Pancreas (tissue), 10 donors: ENCODE data around the gene EBF3. TPM values are rescaled to one million over a fixed set of nuclear protein-coding genes. Genes with fewer than 3 reads are reported as not detected.

ENCODE experiments used
- ATAC-seq, 4 donors: fragments of 200-7000 bp; cut with Tn5 transposase; one replicate each; pipeline versions ENCODE4 v1.8.0 to v1.9.1; 2020; ENCODE audit warnings: mild to moderate bottlenecking in 4 of 4, moderate library complexity in 4 of 4
- DNase-seq, 6 donors: peaks; one replicate each; pipeline ENCODE4 v3.0.0-alpha.2; 2020
- FAIRE-seq: peaks from 2 replicates; lab custom pipeline; 2012; peaks lifted over from hg19 to GRCh38; lab: Jason Lieb, UNC
- H3K27ac ChIP-seq, 4 donors: fragments of 200-600 bp; sonication (generic); 1 replicate in 3 of 4; 2 replicates in 1 of 4; pipeline versions ENCODE4 v1.5.0 to v1.8.0; 2020
- H3K27me3 ChIP-seq, 4 donors: fragments of 200-600 bp; one replicate each; pipeline ENCODE4 v1.8.0; 2021
- H3K36me3 ChIP-seq, 3 donors: fragments of 200-600 bp; sonication (generic) in 1 of 3; one replicate each; pipeline versions ENCODE4 v1.5.0 to v1.8.0; 2020 to 2021
- H3K4me1 ChIP-seq, 3 donors: fragments of 200-600 bp; one replicate each; pipeline ENCODE4 v1.8.0; 2021
- H3K4me3 ChIP-seq, 4 donors: fragments of 200-600 bp; sonication (generic) in 2 of 4; one replicate each; pipeline versions ENCODE4 v1.5.0 to v1.8.0; 2020 to 2021
- H3K9me3 ChIP-seq, 4 donors: fragments of 200-600 bp; one replicate each; pipeline ENCODE4 v1.8.0; 2021
- CTCF ChIP-seq, 4 donors: fragments of 200-600 bp; sonication (generic) in 3 of 4; IDR thresholded peaks; one replicate each; pipeline versions ENCODE4 v1.5.0 to v1.8.0; 2021; ENCODE audit warnings: antibody characterized with exemption in 4 of 4
- WGBS, 2 donors: extraction: QIAGEN DNeasy Blood & Tissue Kit; methylation state at CpG; one replicate each; pipeline ENCODE4 v1.1.7; 2013; 5-methylcytosine and 5-hydroxymethylcytosine counted together
- intact Hi-C, 3 donors: fragments of 100-400 bp; cut with DNase I; formaldehyde crosslinking; loops; one replicate each; pipeline versions ENCODE4 v1.11.1 to v1.14.2; 2022
- polyA plus RNA-seq, 2 donors: library from polyadenylated mRNA; stranded (reverse); fragments of 200-250 nt; gene quantifications; one replicate each; pipeline ENCODE4 v1.2.3, GENCODE V29; 2013
- total RNA-seq, 6 donors: library from RNA; stranded (reverse); fragmentation: NEBNext Ultra II Directional in 4 of 6; extraction: Animal tissue kit (Norgen Biotek cat#: 25700) in 4 of 6; gene quantifications; one replicate each; pipeline versions ENCODE4 v1.2.1 to v1.2.4, GENCODE V29; 2021 to 2023
- donor health status: healthy with polysubstance abuse.
- donor health status: DM: no; HTN: no; CAD: no; lungs with moderate emphysema.
- donor health status: DM: no; HTN: no; CAD: no.
- donor health status: control.
- donor health status: control.
- donor health status: Bipolar disorder and iron deficiency.
- donor health status: DM: yes; HTN: yes; CAD: no.
- donor health status: DM: no; HTN: no; CAD: no.
- donor health status: DM: no; HTN: no; CAD: no.
- donor health status: DM: yes; HTN: yes; CAD: no.

Gene EBF3
- total and polyA plus RNA-seq, 8 donors = 0.47 to 1.5 (median 1.1) TPM

GRCh38 chr10:129859536-129859935 lies 104.5 kb downstream of the EBF3 start:
- FAIRE-seq (no peak), DNase-seq (no peak)

GRCh38 chr10:129857242-129857960 lies 106.7 kb downstream of the EBF3 start:
- intact Hi-C loops = no loop called here
- ATAC-seq (no peak), DNase-seq (no peak), FAIRE-seq (no peak)
- 92 to 95% methylated on average over 19 of the region's 19 CpGs for WGBS, 2 donors
- no peaks in the 10 kb centered on the region for H3K36me3 ChIP-seq
- no peak overlapping the region for H3K27ac ChIP-seq
- H3K4me3 ChIP-seq = no peak overlapping the region
- H3K4me1 ChIP-seq = peaks cover 10 to 14% (median 13%) of the 10 kb centered on the region in 3 donors
- no peaks in the 10 kb centered on the region for H3K9me3 ChIP-seq
- peaks cover 0 to 10% (median 0%) of the 10 kb centered on the region in 4 donors for H3K27me3 ChIP-seq
- TF ChIP-seq CTCF (IDR thresholded peaks at IDR 0.05) = no peak

More at GRCh38 chr10:129859536-129859935, 104.5 kb downstream of the EBF3 start:
- peaks cover 0 to 10% (median 0%) of the 10 kb centered on the region in 4 donors for H3K27me3 ChIP-seq
- 84 to 88% methylated on average over 7 of the region's 7 CpGs for WGBS, 2 donors
- no peaks in the 10 kb centered on the region for H3K9me3 ChIP-seq
- intact Hi-C loops = no loop called here
- no peaks in the 10 kb centered on the region for H3K36me3 ChIP-seq
- H3K27ac ChIP-seq = no peak overlapping the region
- no peak for ATAC-seq
- H3K4me1 ChIP-seq = no peaks in the 10 kb centered on the region
- H3K4me3 ChIP-seq = no peak overlapping the region
- TF ChIP-seq CTCF (IDR thresholded peaks at IDR 0.05) = no peak

- no peaks in the 10 kb centered on the region for H3K36me3 ChIP-seq
- DNase-seq (no peak), ATAC-seq (no peak), FAIRE-seq (no peak)
- no peak overlapping the region for H3K27ac ChIP-seq
- TF ChIP-seq CTCF (IDR thresholded peaks at IDR 0.05) = no peak
- H3K27me3 ChIP-seq = peaks cover 0 to 16% (median 0%) of the 10 kb centered on the region in 4 donors
- no peak overlapping the region for H3K4me3 ChIP-seq
- H3K4me1 ChIP-seq = peaks cover 10 to 14% (median 13%) of the 10 kb centered on the region in 3 donors
- 73 to 79% methylated on average over 7 of the region's 7 CpGs for WGBS, 2 donors
- no peaks in the 10 kb centered on the region for H3K9me3 ChIP-seq
- intact Hi-C loops = no loop called here
These were observed 108.1 kb downstream of the EBF3 start for GRCh38 chr10:129855836-129856563.

- ATAC-seq (no peak), DNase-seq (no peak), FAIRE-seq (no peak)
- WGBS, 2 donors = 73 to 74% methylated on average over 31 of the region's 31 CpGs
- Histone ChIP-seq H3K27ac (no peak overlapping the region), H3K4me3 (no peak overlapping the region), H3K36me3 (no peaks in the 10 kb centered on the region), H3K27me3 (peaks cover 0 to 16% (median 0%) of the 10 kb centered on the region in 4 donors), H3K9me3 (no peaks in the 10 kb centered on the region), H3K4me1 (peaks cover 10 to 14% (median 13%) of the 10 kb centered on the region in 3 donors)
- intact Hi-C loops = no loop called here
- TF ChIP-seq CTCF (IDR thresholded peaks at IDR 0.05) = no peak
These were observed 109.0 kb downstream of the EBF3 start for GRCh38 chr10:129854796-129855705.
